Upper lobe of left lung (tissue), 4 donors: Measurements from ENCODE around the gene GOLM1.

ENCODE experiments used
- EP300 ChIP-seq, 4 donors: sonication (generic); formaldehyde crosslinking; IDR thresholded peaks; one replicate each; pipeline ENCODE4 v1.5.1; 2017; ENCODE audit warnings: antibody characterized with exemption in 4 of 4, control low read depth in 2 of 4
- POLR2A ChIP-seq, 4 donors: fragments of 450-650 bp; IDR thresholded peaks; one replicate each; pipeline ENCODE4 v1.5.1; 2016 to 2017; ENCODE audit warnings: antibody characterized with exemption in 4 of 4, mild to moderate bottlenecking in 2 of 4

DNA sequence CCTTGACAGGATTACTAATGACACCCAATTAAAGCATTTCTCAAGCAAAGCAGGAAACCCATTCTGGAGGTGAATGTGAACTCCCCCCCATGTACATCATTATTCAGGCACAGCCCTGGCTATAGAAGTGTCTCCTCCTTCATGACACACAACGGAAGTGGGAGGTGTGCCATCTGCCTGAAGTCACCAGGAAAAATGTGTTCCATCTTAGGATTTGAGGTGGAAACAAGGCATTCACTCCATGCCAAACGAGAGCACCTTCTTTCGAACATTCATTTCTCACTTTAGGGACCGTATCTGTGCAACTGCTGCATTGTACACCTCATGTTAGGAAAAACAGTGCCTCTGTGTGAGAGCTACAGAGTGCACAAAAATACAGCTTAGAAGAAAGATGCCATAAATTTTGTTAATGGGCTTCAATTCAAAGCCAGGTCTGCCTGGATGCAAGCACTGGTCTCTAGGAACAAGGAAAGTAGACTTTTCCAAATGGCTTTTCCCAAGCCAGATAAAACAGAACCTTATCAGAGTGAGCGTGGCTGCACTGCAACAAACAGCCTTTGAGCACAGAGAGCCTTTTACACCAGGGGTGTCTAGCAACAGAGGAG lies 19.4 kb downstream of the GOLM1 start:
- no peak for TF ChIP-seq POLR2A (IDR thresholded peaks at IDR 0.05)
- no peak for TF ChIP-seq EP300 (IDR thresholded peaks at IDR 0.05)
